Keratinocyte (primary cell): ENCODE data around the gene APBB1IP. TPM values are rescaled to one million over a fixed set of nuclear protein-coding genes. Genes with fewer than 3 reads are reported as not detected.
A peak's percentile ranks its signal among the peaks of the same experiment; 100 is the strongest.

Experiments
- DNase-seq: peaks from one replicate; pipeline ENCODE4 v3.0.0-alpha.2; 2011; ENCODE audit warnings: low read depth, missing footprints, low spot score
- FAIRE-seq: peaks from 2 replicates; lab custom pipeline; 2011; peaks lifted over from hg19 to GRCh38; lab: Jason Lieb, UNC
- H2AFZ ChIP-seq: 2 replicates; pipeline ENCODE4 v1.6.0; 2012; ENCODE audit warnings: low read length, control low read depth, inconsistent platforms; ENCODE audit not compliant: control insufficient read depth
- H3K27ac ChIP-seq: 2 replicates; pipeline ENCODE4 v1.5.1; 2011; ENCODE audit warnings: low read length; ENCODE audit not compliant: control insufficient read depth, insufficient read depth
- H3K27me3 ChIP-seq: 3 replicates; pipeline ENCODE4 v1.6.0; 2011; ENCODE audit warnings: low read length; ENCODE audit not compliant: control insufficient read depth, insufficient read depth; ENCODE audit errors: extremely low read depth
- H3K36me3 ChIP-seq, 2 experiments: 2 replicates in 1 of 2; 3 replicates in 1 of 2; pipeline ENCODE4 v1.5.1; 2011; ENCODE audit warnings: low read length in 2 of 2, mild to moderate bottlenecking in 1 of 2; ENCODE audit not compliant: control insufficient read depth in 2 of 2, insufficient read depth in 2 of 2; ENCODE audit errors: extremely low read depth in 1 of 2
- H3K4me1 ChIP-seq: 3 replicates; pipeline ENCODE4 v1.5.1; 2011; ENCODE audit warnings: low read length; ENCODE audit not compliant: control insufficient read depth, insufficient read depth; ENCODE audit errors: extremely low read depth
- H3K4me2 ChIP-seq: 3 replicates; pipeline ENCODE4 v1.6.0; 2011; ENCODE audit warnings: low read depth, low read length; ENCODE audit not compliant: control insufficient read depth, insufficient read depth; ENCODE audit errors: extremely low read depth
- H3K4me3 ChIP-seq, 3 experiments: fragments of 200-600 bp in 1 of 3; sonication (generic) in 1 of 3; 2 replicates in 2 of 3; 3 replicates in 1 of 3; pipeline ENCODE4 v1.5.1; 2011 to 2016; ENCODE audit warnings: low read length in 3 of 3, mild to moderate bottlenecking in 3 of 3, control low read depth in 2 of 3, inconsistent platforms in 1 of 3, low read depth in 1 of 3, mixed read lengths in 1 of 3, mixed run types in 1 of 3, moderate library complexity in 1 of 3; ENCODE audit not compliant: control insufficient read depth in 2 of 3, insufficient read depth in 2 of 3; ENCODE audit errors: extremely low read depth in 1 of 3
- H3K79me2 ChIP-seq: 2 replicates; pipeline ENCODE4 v1.6.0; 2012; ENCODE audit warnings: low read length; ENCODE audit not compliant: control insufficient read depth, insufficient read depth
- H3K9ac ChIP-seq: 3 replicates; pipeline ENCODE4 v1.6.0; 2011; ENCODE audit warnings: low read length; ENCODE audit not compliant: control insufficient read depth, insufficient read depth; ENCODE audit errors: extremely low read depth
- H3K9me1 ChIP-seq: 3 replicates; pipeline ENCODE4 v1.6.0; 2011; ENCODE audit warnings: low read length; ENCODE audit not compliant: control insufficient read depth, insufficient read depth; ENCODE audit errors: extremely low read depth
- H3K9me3 ChIP-seq: 2 replicates; pipeline ENCODE4 v1.5.1; 2012; ENCODE audit warnings: low read depth, low read length; ENCODE audit not compliant: control insufficient read depth
- H4K20me1 ChIP-seq: 3 replicates; pipeline ENCODE4 v1.6.0; 2011; ENCODE audit warnings: low read length; ENCODE audit not compliant: control insufficient read depth, insufficient read depth; ENCODE audit errors: extremely low read depth
- EZH2 ChIP-seq: IDR thresholded peaks from one replicate; pipeline ENCODE4 v1.6.1; 2012; ENCODE audit warnings: inconsistent platforms, mild to moderate bottlenecking, low read length, moderate library complexity
- dilution Hi-C: fragments of 300-500 bp; cut with MboI; formaldehyde crosslinking; loops from one replicate; pipeline ENCODE4 v1.7.0; 2020; ENCODE audit warnings: low sequenced_read_pairs; ENCODE audit not compliant: extremely low pct_ligation_motif_present
- polyA minus RNA-seq, 3 experiments: library from RNA; depleted of rRNA, polyadenylated mRNA; stranded (reverse); fragments of >200 nt; gene quantifications; 1 replicate in 1 of 3; 2 replicates in 1 of 3; 3 replicates in 1 of 3; pipeline ENCODE4 v1.2.3, GENCODE V29; 2011
- polyA plus RNA-seq, 5 experiments: library from polyadenylated mRNA; depleted of rRNA in 3 of 5; stranded (reverse) in 3 of 5; stranded (forward) in 1 of 5; unstranded in 1 of 5; fragments of >200 nt; gene quantifications; 1 replicate in 1 of 5; 2 replicates in 3 of 5; 3 replicates in 1 of 5; pipeline versions ENCODE4 v1.2.1 to v1.2.3, GENCODE V29; 2011 to 2012; ENCODE audit warnings: missing spikeins in 2 of 5, low read depth in 1 of 5, low replicate concordance in 1 of 5
- TF ChIP-seq, protein P1 (sequence below), 3 experiments: IDR thresholded peaks in 1 of 3; conservative IDR thresholded peaks in 1 of 3; optimal IDR thresholded peaks in 1 of 3; 2 replicates in 2 of 3; 3 replicates in 1 of 3; pipeline versions ENCODE3 to v1.5.1; 2011; ENCODE audit warnings: low read length in 3 of 3, mild to moderate bottlenecking in 3 of 3, moderate library complexity in 2 of 3, control low read depth in 1 of 3, inconsistent platforms in 1 of 3; ENCODE audit not compliant: insufficient read depth in 2 of 3; ENCODE audit errors: extremely low read depth in 1 of 3

The APBB1IP gene, protein sequence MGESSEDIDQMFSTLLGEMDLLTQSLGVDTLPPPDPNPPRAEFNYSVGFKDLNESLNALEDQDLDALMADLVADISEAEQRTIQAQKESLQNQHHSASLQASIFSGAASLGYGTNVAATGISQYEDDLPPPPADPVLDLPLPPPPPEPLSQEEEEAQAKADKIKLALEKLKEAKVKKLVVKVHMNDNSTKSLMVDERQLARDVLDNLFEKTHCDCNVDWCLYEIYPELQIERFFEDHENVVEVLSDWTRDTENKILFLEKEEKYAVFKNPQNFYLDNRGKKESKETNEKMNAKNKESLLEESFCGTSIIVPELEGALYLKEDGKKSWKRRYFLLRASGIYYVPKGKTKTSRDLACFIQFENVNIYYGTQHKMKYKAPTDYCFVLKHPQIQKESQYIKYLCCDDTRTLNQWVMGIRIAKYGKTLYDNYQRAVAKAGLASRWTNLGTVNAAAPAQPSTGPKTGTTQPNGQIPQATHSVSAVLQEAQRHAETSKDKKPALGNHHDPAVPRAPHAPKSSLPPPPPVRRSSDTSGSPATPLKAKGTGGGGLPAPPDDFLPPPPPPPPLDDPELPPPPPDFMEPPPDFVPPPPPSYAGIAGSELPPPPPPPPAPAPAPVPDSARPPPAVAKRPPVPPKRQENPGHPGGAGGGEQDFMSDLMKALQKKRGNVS
- not detected in 3 replicates for polyA plus RNA-seq
- polyA plus RNA-seq (2011; ENCODE audit: low read depth) = not detected
- polyA plus RNA-seq (2011; cell fraction: cytosol; rRNA removed) = not detected in 2 replicates
- polyA plus RNA-seq (2011; cell fraction: nucleus; rRNA removed) = not detected in 2 replicates
- polyA plus RNA-seq (2012; ENCODE audit: low replicate concordance) = not detected in 2 replicates
- polyA minus RNA-seq = not detected in 3 replicates
- polyA minus RNA-seq (2011; cell fraction: cytosol; rRNA and poly(A)+ RNA removed) = not detected
- not detected in 2 replicates for polyA minus RNA-seq (2011; cell fraction: nucleus; rRNA and poly(A)+ RNA removed)

DNA sequence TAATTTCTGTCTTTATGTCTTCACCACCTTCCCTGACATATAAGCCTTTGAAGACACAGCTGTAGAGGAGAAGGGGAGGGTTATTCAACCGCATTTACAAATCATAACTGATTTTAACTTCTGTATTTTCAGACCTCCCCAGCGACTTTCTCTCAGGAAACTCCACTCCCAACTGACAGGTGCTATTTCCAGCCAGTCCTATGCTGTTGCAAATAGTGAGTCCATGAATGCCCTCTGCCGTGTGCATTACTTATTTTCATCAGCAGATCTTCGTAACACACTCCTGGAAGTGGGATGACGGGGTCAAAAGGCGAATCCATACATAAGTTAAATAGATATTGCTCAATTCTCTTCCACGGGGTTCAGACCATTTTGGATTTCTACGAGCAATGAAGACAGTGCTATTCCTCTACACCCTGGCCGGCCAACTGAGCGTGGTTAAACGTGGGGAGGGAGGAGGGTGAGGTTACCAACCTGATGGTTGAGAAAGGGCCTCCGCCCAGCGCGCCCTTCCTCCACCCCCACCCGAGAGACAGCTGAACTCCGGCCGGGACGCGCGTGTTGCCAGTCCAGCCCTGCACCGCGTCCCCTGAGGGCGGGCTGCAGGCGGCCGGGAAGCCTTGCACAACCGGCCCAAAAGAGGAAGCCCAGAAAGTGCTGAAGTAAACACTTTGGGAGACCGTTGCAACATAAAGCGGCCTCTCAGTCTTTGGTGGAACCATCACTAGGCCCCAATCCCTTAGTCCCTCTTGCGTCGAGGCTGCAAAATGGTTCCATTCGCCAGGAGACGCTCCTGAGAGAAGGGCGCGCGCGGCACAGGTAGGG lies at the start of gene APBB1IP:
APBB1IP (plus strand) TSS at position 705 of the 825 bp plus-strand sequence. CDS start 53,986 bp downstream, outside the sequence.
- dilution Hi-C loops = no loop called here
- H2AFZ ChIP-seq = no peak within 1 kb of the TSS
- TF ChIP-seq, protein P1, sequence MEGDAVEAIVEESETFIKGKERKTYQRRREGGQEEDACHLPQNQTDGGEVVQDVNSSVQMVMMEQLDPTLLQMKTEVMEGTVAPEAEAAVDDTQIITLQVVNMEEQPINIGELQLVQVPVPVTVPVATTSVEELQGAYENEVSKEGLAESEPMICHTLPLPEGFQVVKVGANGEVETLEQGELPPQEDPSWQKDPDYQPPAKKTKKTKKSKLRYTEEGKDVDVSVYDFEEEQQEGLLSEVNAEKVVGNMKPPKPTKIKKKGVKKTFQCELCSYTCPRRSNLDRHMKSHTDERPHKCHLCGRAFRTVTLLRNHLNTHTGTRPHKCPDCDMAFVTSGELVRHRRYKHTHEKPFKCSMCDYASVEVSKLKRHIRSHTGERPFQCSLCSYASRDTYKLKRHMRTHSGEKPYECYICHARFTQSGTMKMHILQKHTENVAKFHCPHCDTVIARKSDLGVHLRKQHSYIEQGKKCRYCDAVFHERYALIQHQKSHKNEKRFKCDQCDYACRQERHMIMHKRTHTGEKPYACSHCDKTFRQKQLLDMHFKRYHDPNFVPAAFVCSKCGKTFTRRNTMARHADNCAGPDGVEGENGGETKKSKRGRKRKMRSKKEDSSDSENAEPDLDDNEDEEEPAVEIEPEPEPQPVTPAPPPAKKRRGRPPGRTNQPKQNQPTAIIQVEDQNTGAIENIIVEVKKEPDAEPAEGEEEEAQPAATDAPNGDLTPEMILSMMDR (optimal IDR thresholded peaks at IDR 0.05 in 1 of 3, IDR thresholded peaks at IDR 0.05 in 1 of 3, conservative IDR thresholded peaks at IDR 0.05 in 1 of 3; ENCODE audit: extremely low read depth in 1 of 3, insufficient read depth in 2 of 3, low read length in 3 of 3) = no peak
- no peak for TF ChIP-seq EZH2
- DNase-seq (no peak), FAIRE-seq (no peak)
- H3K9me1 ChIP-seq = no peaks in the 10 kb centered on the region
- no peak within 1 kb of the TSS for H3K9ac ChIP-seq
- H3K27ac ChIP-seq = no peak within 1 kb of the TSS
- no peaks in the 10 kb centered on the region for H4K20me1 ChIP-seq
- peaks cover 21% of the 10 kb centered on the region for H3K27me3 ChIP-seq
- no peak within 1 kb of the TSS for H3K4me3 ChIP-seq
- no peaks in the 10 kb centered on the region for H3K4me1 ChIP-seq
- no peaks in the 10 kb centered on the region for H3K9me3 ChIP-seq
- H3K36me3 ChIP-seq = no peaks in the 10 kb centered on the region
- peak within 1 kb of the TSS; percentile 32 for H3K4me2 ChIP-seq
- H3K79me2 ChIP-seq = no peaks in the 10 kb centered on the region

DNA sequence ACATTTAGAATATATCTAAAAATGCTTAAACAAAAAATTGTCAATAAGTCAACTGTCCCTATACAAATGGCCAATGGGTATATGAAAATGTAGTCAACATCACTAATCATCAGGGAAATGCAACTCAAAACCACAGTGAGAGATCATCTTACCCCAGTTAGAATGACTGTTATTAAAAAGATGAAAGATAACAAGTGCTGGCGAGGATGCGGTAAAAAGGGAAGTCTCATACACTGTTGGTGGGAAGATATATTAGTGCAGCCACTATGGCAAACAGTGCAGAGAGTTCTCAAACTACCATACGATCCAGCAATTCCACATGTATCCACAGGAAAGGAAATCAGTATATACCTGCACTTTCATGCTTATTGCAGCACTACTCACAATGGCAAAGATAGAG lies 48.6 kb upstream of the APBB1IP start:
- H3K9ac ChIP-seq = no peak overlapping the region
- no peak overlapping the region for H3K4me3 ChIP-seq
- FAIRE-seq (no peak), DNase-seq (no peak)
- dilution Hi-C loops = no loop called here
- H3K9me3 ChIP-seq = no peaks in the 10 kb centered on the region
- no peaks in the 10 kb centered on the region for H3K4me1 ChIP-seq
- H3K4me2 ChIP-seq = no peak overlapping the region
- H3K36me3 ChIP-seq = no peaks in the 10 kb centered on the region
- H3K9me1 ChIP-seq = no peaks in the 10 kb centered on the region
- H2AFZ ChIP-seq = no peak overlapping the region
- no peaks in the 10 kb centered on the region for H3K79me2 ChIP-seq
- H4K20me1 ChIP-seq = no peaks in the 10 kb centered on the region
- TF ChIP-seq, protein P1 (optimal IDR thresholded peaks at IDR 0.05 in 1 of 3, IDR thresholded peaks at IDR 0.05 in 1 of 3, conservative IDR thresholded peaks at IDR 0.05 in 1 of 3; ENCODE audit: extremely low read depth in 1 of 3, insufficient read depth in 2 of 3, low read length in 3 of 3) = no peak
- TF ChIP-seq EZH2 = no peak
- H3K27me3 ChIP-seq = peaks cover 4% of the 10 kb centered on the region
- H3K27ac ChIP-seq = no peak overlapping the region
